Nasal cavity respiratory epithelium epithelial cell of viscerocranial mucosa (primary cell): Measurements from ENCODE around the gene OSBPL6. TPM values are rescaled to one million over a fixed set of nuclear protein-coding genes. Genes with fewer than 3 reads are reported as not detected.

Experiments used
- total RNA-seq: library from RNA; depleted of rRNA; stranded (reverse); fragments of >200 nt; gene quantifications from 2 replicates; pipeline ENCODE4 v1.2.3, GENCODE V29; 2014

The OSBPL6 gene
- 13.7 and 15.9 TPM in 2 replicates for total RNA-seq

DNA sequence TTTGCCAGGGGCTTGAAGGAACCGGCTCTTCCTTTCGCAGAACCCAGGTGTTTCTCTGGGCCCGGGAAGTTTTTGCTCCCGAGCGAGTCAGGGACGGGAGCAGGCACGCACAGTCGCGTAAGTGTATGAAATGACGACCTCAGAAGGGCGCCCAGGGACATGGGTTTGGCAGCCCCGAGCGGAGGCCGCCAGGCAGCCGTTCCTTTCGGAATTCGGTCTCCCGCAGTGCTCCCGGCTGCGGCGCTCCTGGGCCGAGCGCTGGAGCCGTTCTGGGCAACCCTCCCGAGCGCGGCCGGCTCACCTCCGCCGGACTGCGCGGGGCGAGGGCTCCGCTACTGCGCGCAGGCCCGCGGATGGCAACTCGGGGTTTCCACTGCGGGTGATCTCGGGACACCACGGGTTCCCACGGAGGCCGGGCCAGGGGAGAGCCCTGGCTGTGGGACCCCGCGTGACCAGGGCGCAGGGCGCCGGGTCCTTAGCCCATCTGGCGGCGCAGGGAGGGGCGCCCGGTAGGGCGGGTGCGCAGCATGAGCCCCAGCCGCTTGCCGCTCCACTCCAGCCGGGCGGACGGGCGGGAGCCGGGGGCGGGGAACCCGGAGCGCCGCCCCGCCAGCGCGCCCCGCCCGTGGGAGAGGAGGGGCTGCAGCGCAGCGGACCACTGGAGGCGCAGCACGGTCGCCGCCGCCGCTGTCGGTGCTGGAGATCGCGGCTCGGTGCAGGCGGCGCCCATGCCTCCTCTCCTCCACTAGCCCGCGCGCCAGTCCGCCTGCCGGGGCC, at the start of gene OSBPL6:
Gene OSBPL6, plus strand, starts transcription at position 690 of the 777 bp plus-strand sequence. CDS start 111,673 bp downstream, outside the sequence.

DNA sequence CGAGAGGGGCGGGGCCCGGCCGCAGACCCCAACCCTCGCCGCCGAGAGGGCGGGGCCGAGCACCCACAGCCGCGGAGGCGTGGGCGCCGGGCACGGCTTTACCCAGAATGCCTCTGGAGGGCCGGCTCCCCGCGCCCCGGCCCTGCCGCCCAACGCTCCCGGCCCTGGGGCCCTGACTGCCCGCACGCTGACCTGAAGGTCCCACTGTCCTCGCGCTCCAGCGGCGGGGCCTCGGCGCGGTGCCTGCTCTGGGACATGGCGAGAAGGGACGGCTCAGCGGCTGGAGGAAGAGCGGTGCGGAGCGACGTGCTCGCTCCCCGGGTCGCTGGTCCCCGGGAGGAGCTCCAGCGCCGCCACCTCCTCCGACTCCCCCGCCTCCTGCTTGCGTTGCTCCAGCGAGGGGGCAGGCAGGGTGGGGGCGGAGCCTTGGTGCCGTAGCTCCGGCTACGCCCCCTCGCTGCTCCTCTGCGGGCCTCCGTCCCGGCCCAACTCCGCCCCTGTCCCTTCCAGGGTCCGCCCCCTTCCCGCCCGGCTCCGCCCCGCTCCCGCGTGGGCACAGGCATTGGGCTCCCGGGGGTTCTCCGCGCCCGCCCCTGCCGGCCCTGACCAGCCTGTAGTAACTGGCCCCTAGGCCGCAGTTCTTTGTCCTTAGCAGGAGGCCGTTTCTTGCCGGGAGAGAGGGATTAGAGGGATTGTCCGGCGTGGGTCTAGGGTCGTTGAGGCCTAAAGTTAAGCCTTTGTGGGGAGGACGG, 256.6 kb downstream of the OSBPL6 start, which contains the start of the genes PJVK and PRKRA:
Gene PJVK, plus strand, starts transcription at position 605 of the 752 bp plus-strand sequence. CDS start 2,032 bp downstream, outside the sequence.
Gene PRKRA, minus strand, starts transcription at position 402 of the 752 bp plus-strand sequence. Its CDS starts 145 bp downstream, at position 257.

Other genes with a start within 250 kb of the OSBPL6 start
- 0.07 TPM in 1 of 2 replicates, not detected in the other for gene PDE11A, start 121.7 kb upstream of the OSBPL6 start, total RNA-seq
- gene RBM45, start 82.1 kb upstream of the OSBPL6 start, total RNA-seq = 13.3 and 17.7 TPM in 2 replicates